Mucosa of descending colon (tissue), 3 donors: ENCODE data around the gene KIF6. TPM values are rescaled to one million over a fixed set of nuclear protein-coding genes. Genes with fewer than 3 reads are reported as not detected.
A peak's percentile ranks its signal among the peaks of the same experiment; 100 is the strongest.

Experiments used
- ATAC-seq: fragments of 200-7000 bp; cut with Tn5 transposase; one replicate; pipeline ENCODE4 v1.9.1; 2020; ENCODE audit warnings: mild to moderate bottlenecking, moderate library complexity
- DNase-seq, 3 donors: peaks; one replicate each; pipeline ENCODE4 v3.0.0-alpha.2; 2020
- H3K36me3 ChIP-seq: fragments of 200-600 bp; one replicate; pipeline ENCODE4 v1.8.0; 2021; ENCODE audit warnings: low read depth, mild to moderate bottlenecking
- H3K4me1 ChIP-seq: fragments of 200-600 bp; one replicate; pipeline ENCODE4 v1.8.0; 2021; ENCODE audit warnings: low read depth, mild to moderate bottlenecking
- H3K4me3 ChIP-seq: fragments of 200-600 bp; one replicate; pipeline ENCODE4 v1.8.0; 2021; ENCODE audit warnings: mild to moderate bottlenecking
- H3K9me3 ChIP-seq: fragments of 200-600 bp; one replicate; pipeline ENCODE4 v1.8.0; 2021; ENCODE audit warnings: mild to moderate bottlenecking
- intact Hi-C, 2 donors: fragments of 100-400 bp; cut with DNase I in 1 of 2; cut with micrococcal nuclease in 1 of 2; formaldehyde crosslinking; loops; one replicate each; pipeline versions ENCODE4 v1.11.0 to v1.11.1; 2022; cut with DNase I, micrococcal nuclease
- long read RNA-seq, 2 donors: library from polyadenylated mRNA; unstranded; transcript quantifications; one replicate each; pipeline ENCODE4 v2.0.0, GENCODE V29; 2019 to 2021
- total RNA-seq, 3 donors: library from RNA; stranded (reverse); fragmentation: NEBNext Ultra II Directional in 2 of 3; extraction: Animal tissue kit (Norgen Biotek cat#: 25700) in 2 of 3; gene quantifications; one replicate each; pipeline versions ENCODE4 v1.2.1 to v1.2.4, GENCODE V29; 2021 to 2023
- TF ChIP-seq, protein P1 (sequence below): fragments of 200-600 bp; IDR thresholded peaks from one replicate; pipeline ENCODE4 v1.8.0; 2022; ENCODE audit warnings: antibody characterized with exemption, mild to moderate bottlenecking
- donor health status: DM: no; HTN: no; CAD: no; lungs with moderate emphysema.
- donor health status: DM: no; HTN: no; CAD: no.
- donor health status: DM: no; HTN: yes; CAD: no.

KIF6 gene, protein sequence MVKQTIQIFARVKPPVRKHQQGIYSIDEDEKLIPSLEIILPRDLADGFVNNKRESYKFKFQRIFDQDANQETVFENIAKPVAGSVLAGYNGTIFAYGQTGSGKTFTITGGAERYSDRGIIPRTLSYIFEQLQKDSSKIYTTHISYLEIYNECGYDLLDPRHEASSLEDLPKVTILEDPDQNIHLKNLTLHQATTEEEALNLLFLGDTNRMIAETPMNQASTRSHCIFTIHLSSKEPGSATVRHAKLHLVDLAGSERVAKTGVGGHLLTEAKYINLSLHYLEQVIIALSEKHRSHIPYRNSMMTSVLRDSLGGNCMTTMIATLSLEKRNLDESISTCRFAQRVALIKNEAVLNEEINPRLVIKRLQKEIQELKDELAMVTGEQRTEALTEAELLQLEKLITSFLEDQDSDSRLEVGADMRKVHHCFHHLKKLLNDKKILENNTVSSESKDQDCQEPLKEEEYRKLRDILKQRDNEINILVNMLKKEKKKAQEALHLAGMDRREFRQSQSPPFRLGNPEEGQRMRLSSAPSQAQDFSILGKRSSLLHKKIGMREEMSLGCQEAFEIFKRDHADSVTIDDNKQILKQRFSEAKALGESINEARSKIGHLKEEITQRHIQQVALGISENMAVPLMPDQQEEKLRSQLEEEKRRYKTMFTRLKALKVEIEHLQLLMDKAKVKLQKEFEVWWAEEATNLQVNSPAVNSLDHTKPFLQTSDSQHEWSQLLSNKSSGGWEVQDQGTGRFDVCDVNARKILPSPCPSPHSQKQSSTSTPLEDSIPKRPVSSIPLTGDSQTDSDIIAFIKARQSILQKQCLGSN
- total RNA-seq: under 1 TPM; 0.24 to 0.85 (median 0.52) TPM
- long read RNA-seq, donor 1, partial matches to known transcripts: 1 of 2 reads
- long read RNA-seq, donor 1, other reads (novel, unspliced or antisense): 1 of 2 reads
- long read RNA-seq, donor 2: 0 reads

DNA sequence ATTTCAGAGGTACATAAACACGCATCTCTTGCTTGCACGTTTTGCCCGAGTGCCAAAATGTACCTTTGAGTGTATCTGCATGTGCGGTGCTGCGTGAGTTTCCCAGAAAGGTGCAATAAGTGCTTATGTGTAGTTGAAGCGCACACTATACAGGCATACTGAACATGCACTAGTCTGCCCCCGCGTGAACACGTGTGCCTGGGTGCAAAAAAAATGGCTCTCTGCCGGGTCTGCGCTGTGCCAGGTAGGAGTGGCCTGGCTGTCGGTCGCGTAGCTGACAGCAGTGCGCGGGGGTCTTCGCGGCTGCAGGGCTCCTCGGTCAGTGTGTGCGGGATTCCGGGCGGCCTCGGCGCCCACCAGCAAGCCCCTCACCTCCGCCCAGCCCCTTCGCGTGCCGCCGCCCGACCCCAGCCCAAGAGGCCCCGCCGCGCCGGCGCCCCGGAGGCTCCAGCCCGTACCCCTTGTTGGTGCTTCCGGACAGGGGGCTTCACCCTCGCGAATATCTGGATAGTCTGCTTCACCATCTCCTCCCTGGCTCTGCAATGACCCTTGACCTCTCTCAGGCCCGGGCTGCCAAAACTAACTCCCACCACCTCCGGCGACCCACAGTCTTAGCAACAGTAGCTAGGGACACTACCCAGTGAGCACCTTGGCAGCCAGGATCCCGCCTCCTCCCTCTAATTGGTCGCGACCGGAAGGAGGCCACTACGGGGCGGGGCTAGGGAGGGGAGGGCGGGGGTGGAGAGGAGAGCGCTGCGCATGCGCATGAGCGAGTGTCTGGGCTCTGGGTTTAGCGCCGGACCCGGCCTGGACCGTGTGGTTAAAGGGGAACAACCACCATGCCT is at the start of gene KIF6:
Gene KIF6 (minus strand): TSS at position 622 of the 845 bp plus-strand sequence. CDS start 98 bp downstream, at position 524.
- H3K4me3 ChIP-seq: peak within 1 kb of the TSS; percentile 59
- DNase-seq (peak; percentile 91 to 92 (median 92)), ATAC-seq (peak; percentile 100)
- no peaks in the 10 kb centered on the region for H3K36me3 ChIP-seq
- TF ChIP-seq, protein P1, sequence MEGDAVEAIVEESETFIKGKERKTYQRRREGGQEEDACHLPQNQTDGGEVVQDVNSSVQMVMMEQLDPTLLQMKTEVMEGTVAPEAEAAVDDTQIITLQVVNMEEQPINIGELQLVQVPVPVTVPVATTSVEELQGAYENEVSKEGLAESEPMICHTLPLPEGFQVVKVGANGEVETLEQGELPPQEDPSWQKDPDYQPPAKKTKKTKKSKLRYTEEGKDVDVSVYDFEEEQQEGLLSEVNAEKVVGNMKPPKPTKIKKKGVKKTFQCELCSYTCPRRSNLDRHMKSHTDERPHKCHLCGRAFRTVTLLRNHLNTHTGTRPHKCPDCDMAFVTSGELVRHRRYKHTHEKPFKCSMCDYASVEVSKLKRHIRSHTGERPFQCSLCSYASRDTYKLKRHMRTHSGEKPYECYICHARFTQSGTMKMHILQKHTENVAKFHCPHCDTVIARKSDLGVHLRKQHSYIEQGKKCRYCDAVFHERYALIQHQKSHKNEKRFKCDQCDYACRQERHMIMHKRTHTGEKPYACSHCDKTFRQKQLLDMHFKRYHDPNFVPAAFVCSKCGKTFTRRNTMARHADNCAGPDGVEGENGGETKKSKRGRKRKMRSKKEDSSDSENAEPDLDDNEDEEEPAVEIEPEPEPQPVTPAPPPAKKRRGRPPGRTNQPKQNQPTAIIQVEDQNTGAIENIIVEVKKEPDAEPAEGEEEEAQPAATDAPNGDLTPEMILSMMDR: no peak
- no peaks in the 10 kb centered on the region for H3K9me3 ChIP-seq
- intact Hi-C loops: no loop called here
- no peaks in the 10 kb centered on the region for H3K4me1 ChIP-seq

DNA sequence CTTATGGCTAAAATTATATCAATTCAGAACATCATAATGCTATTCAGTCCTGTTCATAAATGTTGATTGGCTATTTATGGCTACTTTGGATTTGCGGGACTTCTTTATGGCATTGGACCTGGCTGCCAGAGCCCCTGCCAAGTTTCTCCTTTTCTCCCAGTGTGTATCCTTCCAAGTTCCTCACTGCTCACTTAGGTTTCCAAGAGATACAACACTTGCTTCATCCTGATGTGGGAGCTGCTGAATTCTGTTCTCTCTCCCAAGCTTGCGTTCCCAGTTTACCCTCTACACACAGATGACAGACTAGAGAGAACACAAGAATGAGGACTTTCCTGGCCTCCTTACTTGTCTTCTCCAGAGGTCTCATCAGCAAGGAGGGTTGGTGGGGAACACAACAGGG is 48.6 kb upstream of the KIF6 start:
- H3K36me3 ChIP-seq: no peaks in the 10 kb centered on the region
- no peak overlapping the region for H3K4me3 ChIP-seq
- no peak for ATAC-seq
- no peaks in the 10 kb centered on the region for H3K9me3 ChIP-seq
- TF ChIP-seq, protein P1: no peak
- DNase-seq: no peak
- intact Hi-C loops: no loop called here
- no peaks in the 10 kb centered on the region for H3K4me1 ChIP-seq

DNA sequence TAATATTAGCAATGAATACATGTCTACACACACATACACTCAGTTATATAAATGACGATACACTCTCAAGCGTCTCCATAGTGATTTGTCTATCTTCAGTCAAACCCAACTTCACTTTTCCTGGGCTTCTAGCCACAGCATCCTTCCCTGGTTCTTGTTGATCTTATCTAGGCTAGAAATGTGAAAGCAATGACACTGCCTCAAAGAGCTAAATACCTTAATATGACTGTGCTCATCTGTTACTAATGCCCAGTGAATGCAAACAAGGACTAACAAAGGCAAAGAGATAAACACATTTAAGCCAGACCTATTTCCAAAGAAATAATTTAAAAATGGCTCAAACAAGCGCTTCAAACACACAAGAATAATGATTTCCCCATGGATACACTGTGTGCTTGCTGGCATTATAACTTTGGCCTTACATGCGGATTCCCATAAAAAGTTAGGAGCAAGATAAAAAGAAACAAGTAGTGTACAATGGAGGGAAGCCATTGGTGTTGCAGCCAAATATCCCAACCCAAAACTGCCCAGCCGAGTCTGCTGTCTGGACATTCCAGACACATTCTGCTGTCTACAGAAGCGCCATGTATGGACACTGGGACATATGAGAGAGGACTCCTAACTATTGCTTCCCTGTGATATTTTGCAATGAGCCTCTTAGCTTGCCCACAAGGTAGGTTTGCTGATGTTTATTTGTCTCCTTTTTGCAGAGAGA is 47.5 kb upstream of the KIF6 start:
- Histone ChIP-seq H3K9me3 (no peaks in the 10 kb centered on the region), H3K4me3 (no peak overlapping the region), H3K36me3 (no peaks in the 10 kb centered on the region), H3K4me1 (no peaks in the 10 kb centered on the region)
- intact Hi-C loops: no loop called here
- DNase-seq: no peak
- no peak for ATAC-seq
- TF ChIP-seq, protein P1: no peak

DNA sequence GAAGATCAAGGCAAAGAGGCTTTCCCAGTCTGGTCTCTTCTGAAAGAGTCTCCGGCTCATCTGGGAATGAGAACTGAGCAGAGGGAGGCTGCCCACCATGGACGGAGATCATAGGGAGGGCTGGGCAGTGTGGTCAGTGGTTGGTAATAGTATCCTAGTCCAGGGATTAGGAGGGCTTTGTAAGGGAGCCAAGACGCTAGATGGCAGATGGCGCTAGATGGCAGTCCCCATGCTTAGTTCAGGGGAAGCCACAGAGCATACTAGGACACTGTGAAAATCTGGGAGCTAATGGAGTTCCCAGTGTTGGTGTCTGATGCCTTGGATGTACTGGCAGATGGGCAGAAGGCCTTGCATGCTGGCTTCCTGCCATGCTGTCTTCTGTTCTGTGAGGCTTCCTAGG is 45.2 kb upstream of the KIF6 start:
- TF ChIP-seq, protein P1: no peak
- DNase-seq (no peak), ATAC-seq (no peak)
- Histone ChIP-seq H3K36me3 (no peaks in the 10 kb centered on the region), H3K9me3 (no peaks in the 10 kb centered on the region), H3K4me1 (no peaks in the 10 kb centered on the region), H3K4me3 (no peak overlapping the region)
- intact Hi-C loops: no loop called here
